OCI-M2 (cell line): ENCODE results near the gene PRRG3.
"Not testable (repeated sequence)": the region's sequence is repeated elsewhere in the genome, so short reads cannot be mapped to it uniquely, and the experiment has no call there.

Experiments
- DNase-seq: peaks from one replicate; lab custom pipeline; 2025; ENCODE audit not compliant: unreplicated experiment; lab: John Stamatoyannopoulos, UW

Gene PRRG3

DNA sequence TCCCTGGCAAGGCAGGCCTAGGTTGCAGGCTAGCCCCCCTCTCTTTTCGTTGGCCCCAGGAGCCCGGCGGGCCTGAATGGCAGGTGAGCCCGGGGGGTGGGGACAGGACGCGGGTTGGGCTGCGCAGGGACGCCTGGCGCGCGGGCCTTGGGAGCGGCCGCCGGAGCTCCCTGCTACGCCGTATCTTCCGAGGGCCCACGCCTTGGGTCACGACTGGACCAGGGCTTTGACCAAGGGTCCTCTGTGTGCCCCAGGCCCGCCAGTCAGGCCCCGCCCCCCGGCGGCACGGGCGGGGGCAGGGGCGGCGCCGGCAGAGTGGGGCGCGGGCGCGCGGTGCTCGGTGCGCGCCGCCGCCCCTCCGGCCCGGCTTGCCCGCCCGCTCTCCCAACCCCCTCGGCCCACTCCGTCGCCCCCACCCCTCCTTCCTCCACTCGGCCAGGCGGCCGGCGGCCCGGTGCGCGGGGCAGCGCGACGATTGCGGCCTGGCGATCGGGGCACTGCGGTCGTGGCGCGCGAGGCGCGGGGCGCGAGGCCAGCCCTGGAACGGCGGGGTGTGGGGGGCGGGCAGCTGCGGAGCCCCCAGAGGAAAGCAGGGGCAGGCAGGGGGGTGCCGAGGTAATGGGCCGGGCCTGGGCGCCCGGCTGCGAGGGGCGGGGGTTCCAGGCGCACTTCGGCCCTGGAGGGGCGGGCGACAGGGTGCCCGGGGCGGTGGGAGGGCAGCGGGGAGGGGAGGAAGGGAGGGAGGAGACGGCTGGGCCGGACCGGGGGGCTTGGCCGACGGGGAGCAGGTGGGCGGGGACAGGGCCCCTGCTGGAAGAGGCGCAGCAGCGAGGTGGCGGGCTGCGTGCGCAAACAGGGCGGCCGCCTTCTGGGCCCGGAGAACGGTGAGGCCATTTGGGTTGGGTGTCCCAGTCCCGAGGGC, at the start of gene PRRG3:
TSS of gene PRRG3 (plus strand) at position 798 of the 922 bp plus-strand sequence. CDS start 3,357 bp downstream, outside the sequence.
- DNase-seq = no peak

- no peak for DNase-seq
These were observed 20.0 kb upstream of the PRRG3 start for GRCh38 chrX:151675121-151675746.

DNA sequence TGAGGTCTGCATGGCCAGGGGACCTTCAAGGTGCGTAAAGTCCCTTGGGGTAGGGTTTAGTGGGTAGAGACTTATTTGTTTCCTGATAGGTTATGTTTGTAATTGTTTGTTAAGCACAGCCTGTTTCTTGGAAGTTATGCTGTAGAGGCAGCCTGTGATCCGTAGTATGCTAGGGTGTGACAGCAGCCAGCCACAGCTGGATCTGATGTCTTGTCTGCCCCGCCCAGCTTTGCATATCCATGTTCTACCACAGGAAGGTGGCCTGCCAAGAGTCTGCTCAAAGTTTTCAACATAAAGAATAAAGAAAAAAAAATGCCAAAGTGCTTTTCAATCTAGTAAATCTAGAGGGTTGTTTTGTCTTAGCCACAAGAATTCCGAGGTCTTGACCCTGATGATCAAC, 19.1 kb upstream of the PRRG3 start:
- DNase-seq = no peak

GRCh38 chrX:151679798-151680402, 15.4 kb upstream of the PRRG3 start:
- no peak for DNase-seq

GRCh38 chrX:151680805-151681204, 14.5 kb upstream of the PRRG3 start:
- no peak for DNase-seq

DNA sequence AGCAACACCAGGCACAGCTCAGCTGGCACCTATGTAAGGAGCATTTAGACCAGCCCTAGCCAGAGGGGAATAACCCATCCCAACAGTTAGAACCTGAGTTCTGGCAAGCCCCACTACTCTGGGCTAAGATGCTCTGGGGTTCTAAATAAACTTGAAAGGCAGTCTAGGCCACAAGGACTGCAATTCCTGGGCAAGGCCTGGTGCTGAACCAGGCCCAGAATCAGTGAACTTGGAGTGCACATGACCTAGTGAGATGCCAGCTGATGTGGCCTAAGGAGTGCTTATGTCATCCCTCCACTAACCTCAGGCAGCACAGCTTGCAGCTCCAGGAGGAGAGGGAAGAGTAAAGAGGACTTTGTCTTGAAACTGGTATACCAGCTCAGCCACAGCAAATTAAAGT, 7.6 kb upstream of the PRRG3 start:
- DNase-seq = no peak

GRCh38 chrX:151688695-151689094, 6.6 kb upstream of the PRRG3 start:
- DNase-seq = no peak

GRCh38 chrX:151692825-151693224, 2.4 kb upstream of the PRRG3 start:
- no peak for DNase-seq

- DNase-seq = no peak
These were observed 1.1 kb upstream of the PRRG3 start for GRCh38 chrX:151694121-151694520.

- no peak for DNase-seq
These were observed 504 bp downstream of the PRRG3 start for GRCh38 chrX:151695583-151696340.

DNA sequence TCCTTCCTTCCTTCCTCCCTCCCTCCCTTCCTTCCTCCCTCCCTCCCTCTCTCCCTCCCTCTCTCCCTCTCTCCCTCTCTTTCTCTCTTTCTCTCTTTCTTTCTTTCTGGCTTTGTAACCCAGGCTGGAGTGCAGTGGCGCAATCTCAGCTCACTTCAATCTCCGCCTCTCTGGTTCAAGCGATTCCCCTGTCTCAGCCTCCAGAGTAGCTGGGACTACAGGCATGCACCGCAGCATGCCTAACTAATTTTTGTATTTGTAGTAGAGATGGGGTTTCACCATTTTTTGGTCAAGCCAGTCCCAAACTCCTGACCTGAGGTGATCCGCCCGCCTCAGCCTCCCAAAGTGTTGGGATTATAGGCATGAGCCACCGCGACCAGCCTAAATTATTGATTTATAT, 1.8 kb downstream of the PRRG3 start:
- DNase-seq = not testable (repeated sequence)

DNA sequence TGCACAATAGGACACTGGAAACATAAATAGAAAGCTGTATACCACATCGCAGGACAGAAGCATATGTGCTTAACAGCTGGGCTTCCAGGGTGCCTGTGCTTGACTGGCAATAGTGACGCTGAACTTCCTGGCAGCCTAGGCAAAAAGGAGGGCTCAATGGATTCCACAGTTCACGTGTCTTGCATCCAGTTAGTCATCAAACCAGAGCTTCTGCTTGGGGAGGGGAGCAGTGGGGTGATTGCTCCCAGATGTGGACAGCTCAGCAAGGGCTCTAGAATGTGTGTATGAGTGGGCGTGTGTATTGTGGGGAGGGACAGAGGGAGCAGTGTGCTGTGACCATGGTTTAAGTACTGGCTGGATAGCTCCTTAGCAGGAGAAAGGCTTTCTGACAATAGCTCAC, 2.3 kb downstream of the PRRG3 start:
- no peak for DNase-seq

DNA sequence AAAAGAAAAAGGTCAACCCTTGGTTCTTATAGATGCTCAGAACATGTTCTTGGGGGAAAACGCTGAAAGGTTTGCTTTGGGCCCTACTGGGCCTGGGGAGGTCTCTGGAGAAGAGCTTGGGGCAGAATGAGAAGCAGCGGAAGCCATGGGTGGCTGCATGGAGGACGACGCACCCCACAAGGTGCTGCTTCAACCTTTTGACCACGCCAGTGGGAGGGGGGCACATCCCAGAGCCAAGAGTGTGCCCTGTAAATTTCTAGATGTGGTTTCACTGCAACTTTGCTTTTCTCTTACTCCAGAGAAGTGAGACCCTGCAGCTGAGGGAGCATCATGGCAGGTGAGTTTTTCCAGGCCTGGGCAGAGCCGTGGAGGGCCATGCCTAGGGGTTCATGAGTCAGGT, 3.2 kb downstream of the PRRG3 start:
- no peak for DNase-seq

DNA sequence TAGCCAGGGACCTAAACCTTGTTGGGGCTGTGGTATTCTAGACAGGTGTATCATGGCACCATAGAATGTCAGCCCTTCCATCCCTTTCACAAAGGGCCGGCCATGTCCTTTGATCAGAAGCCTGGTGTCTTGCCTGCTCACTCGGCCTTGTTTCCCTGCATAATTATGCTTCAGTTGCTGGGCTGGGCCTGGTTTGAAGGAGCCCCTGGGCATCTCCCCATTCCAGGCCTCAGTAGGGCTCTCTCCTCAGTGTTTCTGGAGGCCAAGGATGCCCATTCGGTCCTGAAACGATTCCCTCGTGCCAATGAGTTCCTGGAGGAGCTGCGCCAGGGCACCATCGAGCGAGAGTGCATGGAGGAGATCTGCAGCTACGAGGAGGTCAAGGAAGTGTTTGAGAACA, 4.5 kb downstream of the PRRG3 start:
- DNase-seq = no peak

DNA sequence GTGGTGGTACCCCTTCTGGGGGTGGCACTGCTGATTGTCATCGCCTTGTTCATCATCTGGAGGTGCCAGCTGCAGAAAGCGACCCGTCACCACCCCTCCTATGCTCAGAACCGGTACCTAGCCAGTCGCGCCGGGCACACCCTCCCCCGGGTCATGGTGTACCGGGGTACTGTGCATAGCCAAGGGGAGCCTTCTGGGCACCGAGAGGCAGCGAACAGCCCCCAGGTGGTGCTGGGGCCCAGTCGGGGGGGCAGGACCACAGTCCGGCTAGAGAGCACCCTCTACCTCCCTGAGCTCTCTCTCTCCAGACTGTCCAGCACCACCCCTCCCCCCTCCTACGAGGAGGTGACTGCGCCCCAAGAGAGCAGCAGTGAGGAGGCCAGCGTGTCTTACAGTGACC, 5.3 kb downstream of the PRRG3 start:
- DNase-seq = no peak

DNA sequence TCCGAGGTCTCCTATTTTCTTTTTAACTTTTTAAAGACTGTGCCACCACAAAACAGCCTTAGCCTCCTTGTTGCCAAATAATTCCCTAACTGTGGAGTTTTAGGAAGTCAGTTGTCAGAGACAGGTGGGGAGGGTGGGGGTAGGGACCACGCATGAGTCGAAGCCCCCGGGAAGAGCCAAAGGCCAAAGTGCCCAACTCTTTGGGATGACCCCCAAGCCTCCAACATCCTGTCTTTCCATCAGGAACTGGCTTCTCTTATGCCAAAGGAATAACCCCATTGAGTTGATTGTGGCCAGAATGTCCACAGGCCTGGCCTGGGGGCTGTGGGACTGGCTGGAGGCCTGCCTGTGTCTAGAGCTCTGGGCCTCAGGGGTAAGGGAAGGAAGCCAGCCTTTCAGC, 5.8 kb downstream of the PRRG3 start:
- DNase-seq = no peak

DNA sequence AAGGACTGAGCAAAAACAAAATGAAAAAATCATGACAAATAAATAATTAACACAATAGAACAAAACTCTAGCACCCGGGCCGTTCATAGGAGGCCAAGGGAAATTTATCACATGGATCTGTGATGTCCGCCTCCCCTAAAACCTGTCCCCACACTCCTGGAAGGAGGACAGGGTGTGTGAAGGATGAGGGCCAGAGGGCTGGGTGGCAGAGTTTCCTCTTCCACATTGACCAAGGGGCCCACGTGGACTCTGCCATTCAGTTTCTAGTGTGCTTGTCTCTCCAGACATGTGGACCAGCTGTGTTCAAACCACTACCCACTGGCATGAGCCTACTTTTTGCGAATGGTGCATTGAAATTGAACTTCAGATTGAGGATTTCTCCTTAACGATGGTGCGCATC, 6.3 kb downstream of the PRRG3 start:
- no peak for DNase-seq

GRCh38 chrX:151702026-151702714, 6.9 kb downstream of the PRRG3 start:
- no peak for DNase-seq

DNA sequence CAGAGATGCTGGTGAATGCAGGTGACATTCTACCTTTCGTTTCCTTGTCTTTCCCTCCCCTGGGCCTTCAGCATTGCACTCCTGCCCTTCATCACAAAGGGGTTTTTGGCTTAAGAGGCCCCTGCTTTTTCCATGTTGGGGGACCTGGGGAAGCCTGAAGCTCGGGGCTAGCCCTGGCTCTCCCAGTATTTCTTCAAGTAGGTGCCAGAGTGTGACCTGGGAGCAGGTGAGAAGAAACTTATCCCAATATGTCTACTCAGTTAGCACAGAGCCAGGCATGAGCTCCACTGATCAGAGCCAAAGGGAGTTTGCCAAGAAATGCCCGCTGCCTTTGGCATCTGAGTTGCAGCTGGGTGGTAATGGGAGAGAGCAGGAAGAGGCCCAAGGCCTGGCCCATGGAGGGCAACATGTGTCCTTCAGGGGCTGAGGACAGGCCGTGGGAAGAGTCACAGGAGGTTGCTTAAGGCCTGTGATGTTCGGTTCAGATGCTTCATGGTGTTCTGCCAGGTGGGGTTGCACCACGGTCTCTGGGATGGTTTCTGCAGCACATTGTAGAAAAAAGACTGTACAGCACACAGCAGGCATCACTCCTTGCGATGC, 7.6 kb downstream of the PRRG3 start:
- DNase-seq = no peak

DNA sequence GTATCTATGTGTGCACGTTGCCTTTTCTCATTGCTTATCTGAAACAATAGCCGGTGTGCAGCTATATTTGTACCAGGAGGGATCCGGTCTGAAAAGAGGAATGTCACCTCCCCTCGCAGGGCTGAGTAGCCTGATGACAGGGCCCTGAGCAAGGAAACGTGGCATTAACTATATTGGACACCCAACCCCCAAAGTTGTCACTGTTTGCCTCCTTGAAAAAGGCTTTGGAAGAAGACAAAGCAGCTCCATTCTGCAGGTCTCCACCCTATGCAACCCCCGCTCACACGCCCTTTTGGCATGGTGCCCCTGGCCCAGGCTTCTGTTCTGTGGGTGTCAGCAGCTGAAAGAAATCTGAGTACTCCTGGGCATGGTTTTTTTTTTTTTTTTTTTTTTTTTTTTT, 8.2 kb downstream of the PRRG3 start:
- DNase-seq = no peak
